Measurements from ENCODE around the gene GFOD2. TPM values are rescaled to one million over a fixed set of nuclear protein-coding genes. Genes with fewer than 3 reads are reported as not detected.

The GFOD2 gene
- total and polyA plus RNA-seq, 2 donors (not counting 3 experiments of a cell fraction or from before 2014, with no cell fraction given), result 38.1 to 47.5 TPM

- Histone ChIP-seq H3K27ac (ENCODE audit: insufficient read depth, low read depth, low read length) (no peak overlapping the region), H2AFZ (ENCODE audit: low read depth, low read length) (no peak overlapping the region), H3K9ac (replicated peaks; ENCODE audit: extremely low read depth, insufficient read depth, low read length) (no peak overlapping the region), H3K27me3 (ENCODE audit: control insufficient read depth in 2 of 2, insufficient read depth in 2 of 2, low read length in 2 of 2) (peaks cover 6 to 11% of the 10 kb centered on the region in 2 experiments), H3K4me2 (ENCODE audit: insufficient read depth, low read length) (no peak overlapping the region), H3K79me2 (ENCODE audit: control insufficient read depth, insufficient read depth, low read length) (no peaks in the 10 kb centered on the region), H3K9me3 (replicated peaks; ENCODE audit: control insufficient read depth, insufficient read depth, low read length) (no peaks in the 10 kb centered on the region), H3K36me3 (ENCODE audit: control insufficient read depth in 2 of 2, extremely low read depth in 1 of 2, insufficient read depth in 2 of 2, low read length in 2 of 2) (peaks cover 0 to 4% of the 10 kb centered on the region in 2 experiments), H3K9me1 (replicated peaks; ENCODE audit: control insufficient read depth, extremely low read depth, insufficient read depth, low read length) (no peaks in the 10 kb centered on the region), H3K4me1 (ENCODE audit: control insufficient read depth, extremely low read depth, insufficient read depth, low read length) (peaks cover 14% of the 10 kb centered on the region), H3K4me3 (replicated peaks in 1 of 3; ENCODE audit: insufficient read depth in 1 of 3, low read depth in 1 of 3, low read length in 3 of 3) (no peak overlapping the region), H4K20me1 (replicated peaks; ENCODE audit: control insufficient read depth, extremely low read depth, insufficient read depth, low read length) (no peaks in the 10 kb centered on the region)
- BruUV-seq (replicated peaks), result no TSS peak
- no peak for DNase-seq (ENCODE audit: low read depth, low spot score)
- dilution Hi-C loops (cut with MboI; ENCODE audit: extremely low pct_ligation_motif_present, low sequenced_read_pairs), result no loop called here
- ChIA-PET CTCF (interaction anchor here (0.8 to 2.3 kb wide), 3 partner anchors 10 to 137 kb away, joined by 3 to 11 read pairs (median 5); partner anchors contain the start of gene CARMIL2), POLR2A (no interaction called here)
- intact Hi-C loops (cut with micrococcal nuclease), result no loop called here
- no peak for FAIRE-seq
- no peak for TF ChIP-seq GATA2 (IDR thresholded peaks at IDR 0.05; ENCODE audit: insufficient read depth, insufficient read length, low read depth, low read length)
These were observed 61.2 kb downstream of the GFOD2 start for GRCh38 chr16:67657751-67658518.

- H3K36me3 ChIP-seq (ENCODE audit: control insufficient read depth in 2 of 2, extremely low read depth in 1 of 2, insufficient read depth in 2 of 2, low read length in 2 of 2), result no peaks in the 10 kb centered on the region
- intact Hi-C loops (cut with micrococcal nuclease), result no loop called here
- H3K4me2 ChIP-seq (ENCODE audit: insufficient read depth, low read length), result no peak overlapping the region
These were observed 62.0 kb downstream of the GFOD2 start for GRCh38 chr16:67657017-67657608.

More at GRCh38 chr16:67657017-67657608, 62.0 kb downstream of the GFOD2 start:
- dilution Hi-C loops (cut with MboI; ENCODE audit: extremely low pct_ligation_motif_present, low sequenced_read_pairs), result no loop called here
- H3K79me2 ChIP-seq (ENCODE audit: control insufficient read depth, insufficient read depth, low read length), result no peaks in the 10 kb centered on the region
- CTCF ChIA-PET, result interaction anchor here (0.9 to 2.3 kb wide), 3 partner anchors 12 to 136 kb away, joined by 3 to 11 read pairs (median 5); partner anchors contain the start of gene CARMIL2
- TF ChIP-seq POLR2AphosphoS5 (IDR thresholded peaks at IDR 0.05; ENCODE audit: insufficient read depth, low read depth, low read length), result no peak
- no peak overlapping the region for H3K4me3 ChIP-seq (replicated peaks in 1 of 3; ENCODE audit: insufficient read depth in 1 of 3, low read depth in 1 of 3, low read length in 3 of 3)
- FAIRE-seq (no peak), DNase-seq (ENCODE audit: low read depth, low spot score) (no peak)
- no peaks in the 10 kb centered on the region for H3K9me1 ChIP-seq (replicated peaks; ENCODE audit: control insufficient read depth, extremely low read depth, insufficient read depth, low read length)
- H3K9me3 ChIP-seq (replicated peaks; ENCODE audit: control insufficient read depth, insufficient read depth, low read length), result no peaks in the 10 kb centered on the region
- POLR2A ChIA-PET, result no interaction called here
- no peak overlapping the region for H3K27ac ChIP-seq (ENCODE audit: insufficient read depth, low read depth, low read length)
- H3K9ac ChIP-seq (replicated peaks; ENCODE audit: extremely low read depth, insufficient read depth, low read length), result no peak overlapping the region
- H3K4me1 ChIP-seq (ENCODE audit: control insufficient read depth, extremely low read depth, insufficient read depth, low read length), result peaks cover 14% of the 10 kb centered on the region
- H2AFZ ChIP-seq (ENCODE audit: low read depth, low read length), result no peak overlapping the region
- no peaks in the 10 kb centered on the region for H4K20me1 ChIP-seq (replicated peaks; ENCODE audit: control insufficient read depth, extremely low read depth, insufficient read depth, low read length)
- H3K27me3 ChIP-seq (ENCODE audit: control insufficient read depth in 2 of 2, insufficient read depth in 2 of 2, low read length in 2 of 2), result peaks cover 9 to 14% of the 10 kb centered on the region in 2 experiments
- BruUV-seq (replicated peaks), result no TSS peak
